ENCODE results near the gene NEU2. TPM values are rescaled to one million over a fixed set of nuclear protein-coding genes. Genes with fewer than 3 reads are reported as not detected.

Gene NEU2
- total and polyA plus RNA-seq, 2 of the 13 experiments (the other 11 are each of a cell fraction or from before 2014, with no cell fraction given), result not detected

- ATAC-seq (no peak), DNase-seq (ENCODE audit: low spot score) (no peak), FAIRE-seq (no peak)
- POLR2A ChIA-PET, result no interaction called here
- BruUV-seq (replicated peaks), result no TSS peak
- 83% methylated on average over 10 of the region's 11 CpGs for WGBS (ENCODE audit: low lambda C conversion rate)
- no peaks in the 10 kb centered on the region for H3K27me3 ChIP-seq (ENCODE audit: control insufficient read depth in 1 of 2, insufficient read depth in 2 of 2, low read length in 2 of 2)
- H3K27ac ChIP-seq (ENCODE audit: extremely low read length, insufficient read depth, low read length), result no peak overlapping the region
- H3K4me2 ChIP-seq (ENCODE audit: low read depth, low read length), result no peak overlapping the region
- H3K79me2 ChIP-seq (ENCODE audit: insufficient read depth, low read length), result no peaks in the 10 kb centered on the region
- H4K20me1 ChIP-seq (ENCODE audit: insufficient read depth, low read length), result no peaks in the 10 kb centered on the region
- in situ Hi-C loops (cut with HindIII; ENCODE audit: extremely low pct_ligation_motif_present, low pct_unique_long_range_greater_than_20kb), result no loop called here
- intact Hi-C loops (cut with micrococcal nuclease; ENCODE audit: unreplicated experiment), result no loop called here
- H3K36me3 ChIP-seq (replicated peaks in 1 of 2; ENCODE audit: control insufficient read depth in 1 of 2, insufficient read depth in 2 of 2, low read length in 2 of 2), result peaks cover 1 to 18% of the 10 kb centered on the region in 2 experiments; a peak in 2 of 5 replicates
- CTCF ChIA-PET (ENCODE audit: low intra/inter-chr PET ratio, low total read pairs), result no interaction called here
- H3K9me3 ChIP-seq (ENCODE audit: low read length), result no peaks in the 10 kb centered on the region
- TF ChIP-seq NR2F2 (IDR thresholded peaks at IDR 0.05; ENCODE audit: borderline replicate concordance, low read depth) (no peak), ZNF839 (CRISPR knock-in tag; IDR thresholded peaks at IDR 0.05; ENCODE audit: borderline replicate concordance) (no peak), YY1 (IDR thresholded peaks at IDR 0.05; ENCODE audit: insufficient read depth, insufficient replicate concordance, low read depth, low read length) (no peak), SP4 (CRISPR knock-in tag; IDR thresholded peaks at IDR 0.05) (no peak), HOXA5 (CRISPR knock-in tag; IDR thresholded peaks at IDR 0.05) (no peak), MXI1 (IDR thresholded peaks at IDR 0.05; ENCODE audit: borderline replicate concordance, low read depth, low read length) (no peak), ZNF670 (CRISPR knock-in tag; IDR thresholded peaks at IDR 0.05; ENCODE audit: borderline replicate concordance) (no peak), ARID2 (CRISPR knock-in tag; IDR thresholded peaks at IDR 0.05; ENCODE audit: borderline replicate concordance) (no peak)
- no peak overlapping the region for H3K4me3 ChIP-seq (replicated peaks in 1 of 3; ENCODE audit: insufficient read depth in 1 of 3, low read depth in 2 of 3, low read length in 3 of 3)
- peaks cover 34% of the 10 kb centered on the region for H3K4me1 ChIP-seq (ENCODE audit: insufficient read depth, low read length)
- no peak overlapping the region for H2AFZ ChIP-seq (ENCODE audit: low read length)
- H3K9ac ChIP-seq (ENCODE audit: insufficient read depth, low read depth, low read length), result no peak overlapping the region
Measured at GRCh38 chr2:233080836-233081229, 48.4 kb downstream of the NEU2 start.

- in situ Hi-C loops (cut with HindIII; ENCODE audit: extremely low pct_ligation_motif_present, low pct_unique_long_range_greater_than_20kb) (no loop called here), intact Hi-C loops (cut with micrococcal nuclease; ENCODE audit: unreplicated experiment) (no loop called here)
- Histone ChIP-seq H3K9me3 (ENCODE audit: low read length) (no peaks in the 10 kb centered on the region), H3K36me3 (replicated peaks in 1 of 2; ENCODE audit: control insufficient read depth in 1 of 2, insufficient read depth in 2 of 2, low read length in 2 of 2) (peaks cover 1 to 15% of the 10 kb centered on the region in 2 experiments; a peak in 2 of 5 replicates), H3K27me3 (ENCODE audit: control insufficient read depth in 1 of 2, insufficient read depth in 2 of 2, low read length in 2 of 2) (no peaks in the 10 kb centered on the region), H3K79me2 (ENCODE audit: insufficient read depth, low read length) (no peaks in the 10 kb centered on the region), H2AFZ (ENCODE audit: low read length) (no peak overlapping the region), H3K9ac (ENCODE audit: insufficient read depth, low read depth, low read length) (no peak overlapping the region), H3K4me3 (replicated peaks in 1 of 3; ENCODE audit: insufficient read depth in 1 of 3, low read depth in 2 of 3, low read length in 3 of 3) (no peak overlapping the region), H4K20me1 (ENCODE audit: insufficient read depth, low read length) (no peaks in the 10 kb centered on the region), H3K4me2 (ENCODE audit: low read depth, low read length) (no peak overlapping the region), H3K4me1 (ENCODE audit: insufficient read depth, low read length) (peaks cover 38% of the 10 kb centered on the region), H3K27ac (ENCODE audit: extremely low read length, insufficient read depth, low read length) (no peak overlapping the region)
- 93% methylated on average over 9 of the region's 9 CpGs for WGBS (ENCODE audit: low lambda C conversion rate)
- POLR2A ChIA-PET, result no interaction called here
- DNase-seq (ENCODE audit: low spot score), result no peak
- CTCF ChIA-PET (ENCODE audit: low intra/inter-chr PET ratio, low total read pairs), result no interaction called here
- ATAC-seq, result no peak
- FAIRE-seq, result no peak
- BruUV-seq (replicated peaks), result no TSS peak
- no peak for TF ChIP-seq CREBL2 (CRISPR knock-in tag; IDR thresholded peaks at IDR 0.05; ENCODE audit: borderline replicate concordance)
- TF ChIP-seq CREB3 (CRISPR knock-in tag; IDR thresholded peaks at IDR 0.05), result no peak
- TF ChIP-seq MLXIP (CRISPR knock-in tag; IDR thresholded peaks at IDR 0.05; ENCODE audit: borderline replicate concordance), result no peak
- TF ChIP-seq JUN (CRISPR knock-in tag; IDR thresholded peaks at IDR 0.05), result no peak
Measured at GRCh38 chr2:233081232-233081730, 48.8 kb downstream of the NEU2 start.

Measured in HepG2 (cell line).